Parathyroid adenoma (tissue), 2 donors: ENCODE measurements around the gene CSTPP1.

Source experiments
- H2AFZ ChIP-seq: fragments of 300-600 bp; sonication (generic); one replicate; pipeline ENCODE4 v1.7.0; 2017; ENCODE audit warnings: antibody characterized with exemption, mild to moderate bottlenecking
- H3K27ac ChIP-seq: fragments of 300-600 bp; sonication (generic); one replicate; pipeline ENCODE4 v1.7.0; 2017
- H3K27me3 ChIP-seq: fragments of 300-600 bp; sonication (generic); one replicate; pipeline ENCODE4 v1.7.0; 2017; ENCODE audit warnings: low read length; ENCODE audit not compliant: control insufficient read depth, insufficient read depth
- H3K36me3 ChIP-seq: fragments of 300-600 bp; sonication (generic); one replicate; pipeline ENCODE4 v1.7.0; 2017; ENCODE audit warnings: low read length; ENCODE audit not compliant: control insufficient read depth, insufficient read depth
- H3K4me1 ChIP-seq: fragments of 300-600 bp; sonication (generic); one replicate; pipeline ENCODE4 v1.7.0; 2017; ENCODE audit warnings: control low read depth
- H3K4me2 ChIP-seq: fragments of 300-600 bp; sonication (generic); one replicate; pipeline ENCODE4 v1.7.0; 2017; ENCODE audit warnings: low read length
- H3K4me3 ChIP-seq: fragments of 300-600 bp; sonication (generic); one replicate; pipeline ENCODE4 v1.7.0; 2017; ENCODE audit warnings: low read depth, low read length
- H3K79me2 ChIP-seq: fragments of 300-600 bp; sonication (generic); one replicate; pipeline ENCODE4 v1.7.0; 2017; ENCODE audit warnings: control low read depth
- H3K9ac ChIP-seq: fragments of 300-600 bp; sonication (generic); one replicate; pipeline ENCODE4 v1.7.0; 2017; ENCODE audit warnings: mild to moderate bottlenecking
- H3K9me3 ChIP-seq: fragments of 300-600 bp; sonication (generic); one replicate; pipeline ENCODE4 v1.7.0; 2017; ENCODE audit warnings: low read length; ENCODE audit not compliant: control insufficient read depth
- CTCF ChIP-seq: fragments of 300-600 bp; sonication (generic); IDR thresholded peaks from one replicate; pipeline ENCODE4 v1.7.0; 2017; ENCODE audit warnings: antibody characterized with exemption, mild to moderate bottlenecking
- donor health status: primary hyperparathyroidism.

The CSTPP1 gene

DNA sequence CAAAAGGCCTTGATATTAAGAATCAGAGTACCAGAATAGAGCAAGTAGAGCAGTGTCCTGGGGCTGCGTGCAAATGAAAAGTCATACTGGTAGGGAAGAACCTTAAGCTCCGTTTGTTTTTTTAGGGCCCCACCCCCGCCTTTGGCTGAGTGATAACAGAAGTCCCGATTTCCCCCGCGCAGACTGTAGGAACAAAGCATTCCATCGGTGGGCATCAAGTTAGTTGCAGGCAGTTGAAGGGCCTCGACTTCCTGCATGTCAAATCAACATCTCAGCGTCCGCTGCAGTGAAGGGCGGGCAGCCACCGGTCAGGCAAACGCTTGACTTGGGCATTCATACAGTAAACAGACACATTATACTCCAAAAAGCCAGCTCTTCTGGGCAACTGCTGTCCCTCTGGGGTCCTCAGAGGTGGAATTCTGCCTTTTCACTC, 29.9 kb upstream of the CSTPP1 start:
- Histone ChIP-seq H3K79me2 (peaks cover 24% of the 10 kb centered on the region), H3K4me1 (no peaks in the 10 kb centered on the region), H3K4me3 (no peak overlapping the region), H3K27me3 (no peaks in the 10 kb centered on the region), H3K9ac (no peak overlapping the region), H3K36me3 (no peaks in the 10 kb centered on the region), H3K9me3 (no peaks in the 10 kb centered on the region), H3K4me2 (no peak overlapping the region), H2AFZ (no peak overlapping the region), H3K27ac (no peak overlapping the region)
- TF ChIP-seq CTCF = no peak

DNA sequence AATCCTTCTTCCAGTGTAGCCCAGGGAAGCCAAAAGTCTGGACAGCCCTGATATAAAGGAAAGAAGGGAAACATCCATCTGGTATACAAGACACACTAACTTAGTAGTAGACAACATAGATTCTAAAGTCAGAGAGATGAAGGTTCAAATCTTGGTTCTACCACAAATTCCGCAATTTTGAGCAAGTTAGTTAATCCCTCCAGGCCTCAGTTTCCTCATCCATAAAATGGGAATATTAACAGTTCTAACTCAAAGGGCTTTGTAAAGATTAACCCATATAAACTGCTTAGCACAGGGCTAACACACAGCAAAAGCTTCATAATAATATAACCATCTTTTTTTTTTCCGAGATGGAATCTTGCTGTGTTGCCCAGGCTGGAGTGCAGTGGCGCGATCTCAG, 29.0 kb upstream of the CSTPP1 start:
- Histone ChIP-seq H3K79me2 (peaks cover 24% of the 10 kb centered on the region), H3K27me3 (no peaks in the 10 kb centered on the region), H3K4me3 (no peak overlapping the region), H3K9ac (no peak overlapping the region), H3K4me2 (no peak overlapping the region), H3K4me1 (no peaks in the 10 kb centered on the region), H3K36me3 (no peaks in the 10 kb centered on the region), H2AFZ (no peak overlapping the region), H3K27ac (no peak overlapping the region), H3K9me3 (no peaks in the 10 kb centered on the region)
- TF ChIP-seq CTCF = no peak

GRCh38 chr11:46912526-46913150, 23.9 kb upstream of the CSTPP1 start:
- TF ChIP-seq CTCF = no peak
- H3K4me3 ChIP-seq = no peak overlapping the region
- H3K9me3 ChIP-seq = no peaks in the 10 kb centered on the region
- H3K9ac ChIP-seq = no peak overlapping the region
- H3K27me3 ChIP-seq = no peaks in the 10 kb centered on the region
- H3K4me1 ChIP-seq = peaks cover 29% of the 10 kb centered on the region
- H3K27ac ChIP-seq = peak overlapping the region; percentile 94
- peak overlapping the region; percentile 56 for H2AFZ ChIP-seq
- no peaks in the 10 kb centered on the region for H3K36me3 ChIP-seq
- peaks cover 5% of the 10 kb centered on the region for H3K79me2 ChIP-seq
- no peak overlapping the region for H3K4me2 ChIP-seq

DNA sequence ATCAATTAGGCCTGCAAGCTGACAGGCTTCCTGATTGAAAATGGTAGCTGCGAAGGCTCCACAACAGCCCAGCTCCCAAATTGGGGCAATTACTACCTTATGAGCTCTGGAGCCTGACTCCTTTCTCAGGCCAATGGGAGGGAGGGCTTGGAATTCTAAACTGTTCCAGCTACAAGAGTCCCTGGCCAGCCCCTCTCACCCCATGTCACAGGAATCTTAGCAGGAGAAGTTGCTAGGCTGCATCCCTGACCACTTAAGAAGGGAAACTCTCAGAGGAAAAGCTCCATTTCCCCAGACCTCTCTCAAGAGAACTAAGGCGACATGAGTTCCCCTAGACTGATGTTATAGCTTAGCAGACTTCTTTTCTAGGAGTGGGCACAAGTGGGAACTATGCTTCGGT, 23.1 kb upstream of the CSTPP1 start:
- Histone ChIP-seq H3K27me3 (no peaks in the 10 kb centered on the region), H3K79me2 (peaks cover 4% of the 10 kb centered on the region), H3K4me1 (peaks cover 29% of the 10 kb centered on the region), H2AFZ (no peak overlapping the region), H3K9me3 (no peaks in the 10 kb centered on the region), H3K4me2 (no peak overlapping the region), H3K4me3 (no peak overlapping the region), H3K27ac (peak overlapping the region; percentile 94), H3K9ac (no peak overlapping the region), H3K36me3 (no peaks in the 10 kb centered on the region)
- TF ChIP-seq CTCF = no peak

DNA sequence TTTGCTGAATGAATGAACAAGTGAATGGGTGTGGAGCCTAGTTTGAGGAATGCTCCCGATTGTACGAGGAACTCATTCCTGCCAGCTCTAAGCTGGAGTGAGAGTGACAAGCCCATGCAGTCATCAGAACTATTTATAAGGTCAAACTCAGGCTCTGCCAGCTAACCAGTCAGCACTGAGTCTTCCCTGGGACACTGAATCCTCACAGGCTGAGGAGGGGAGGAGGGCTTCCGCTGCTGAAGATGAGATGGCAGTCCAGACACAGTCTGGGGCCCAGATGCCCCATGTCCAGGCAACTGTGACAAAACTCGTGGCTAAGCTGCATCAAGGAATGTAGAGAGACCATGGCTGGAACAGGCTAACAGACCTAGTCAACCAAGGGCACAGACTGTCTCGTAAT, 22.2 kb upstream of the CSTPP1 start:
- H3K9ac ChIP-seq = no peak overlapping the region
- peak overlapping the region; percentile 50 for H2AFZ ChIP-seq
- H3K4me2 ChIP-seq = peak overlapping the region; percentile 51
- peak overlapping the region; percentile 94 for H3K27ac ChIP-seq
- no peak for TF ChIP-seq CTCF
- no peaks in the 10 kb centered on the region for H3K9me3 ChIP-seq
- H3K4me1 ChIP-seq = peaks cover 29% of the 10 kb centered on the region
- H3K36me3 ChIP-seq = no peaks in the 10 kb centered on the region
- H3K4me3 ChIP-seq = peak overlapping the region; percentile 37
- no peaks in the 10 kb centered on the region for H3K27me3 ChIP-seq
- H3K79me2 ChIP-seq = peaks cover 2% of the 10 kb centered on the region
